ENCODE measurements around the gene TAS1R1.

Gene TAS1R1

DNA sequence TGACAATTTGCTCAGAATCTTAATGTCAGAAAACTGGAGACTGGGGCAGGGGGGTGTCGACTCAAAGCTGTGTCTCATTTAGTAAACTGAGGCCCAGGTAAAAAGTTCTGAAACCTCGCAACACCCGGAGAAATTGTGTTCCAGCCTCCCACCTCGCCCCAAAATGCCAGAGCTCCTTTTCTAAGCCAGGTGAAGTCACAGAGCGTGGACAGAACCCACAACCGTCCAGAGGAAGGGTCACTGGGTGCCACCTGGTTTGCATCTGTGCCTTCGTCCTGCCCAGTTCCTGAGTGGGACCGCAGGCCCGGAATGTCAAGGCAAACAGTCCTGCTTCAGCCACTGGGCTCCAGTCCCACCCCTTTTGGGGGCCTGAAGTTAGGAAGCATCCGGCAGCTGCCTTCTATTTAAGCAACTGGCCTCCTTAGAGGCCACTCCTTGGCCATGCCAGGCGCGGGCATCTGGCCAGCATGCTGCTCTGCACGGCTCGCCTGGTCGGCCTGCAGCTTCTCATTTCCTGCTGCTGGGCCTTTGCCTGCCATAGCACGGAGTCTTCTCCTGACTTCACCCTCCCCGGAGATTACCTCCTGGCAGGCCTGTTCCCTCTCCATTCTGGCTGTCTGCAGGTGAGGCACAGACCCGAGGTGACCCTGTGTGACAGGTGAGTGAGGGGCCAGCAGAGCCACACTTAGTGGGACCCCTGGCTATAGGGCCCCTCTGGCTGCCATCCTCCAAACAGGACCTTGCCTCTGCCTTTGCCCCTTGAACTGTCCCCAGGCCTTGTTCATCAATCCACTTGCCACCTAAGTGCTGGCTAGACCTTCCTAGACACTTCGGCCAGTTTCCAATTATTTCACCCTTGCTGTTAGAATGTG is at the start of gene TAS1R1:
TAS1R1 (plus strand) TSS at position 401 of the 872 bp plus-strand sequence; CDS start at position 468, 67 bp downstream.
- no peak for DNase-seq (ENCODE audit: low read depth)

- DNase-seq (ENCODE audit: low read depth), result no peak
These were observed 49.5 kb upstream of the TAS1R1 start for GRCh38 chr1:6505367-6506209.

DNA sequence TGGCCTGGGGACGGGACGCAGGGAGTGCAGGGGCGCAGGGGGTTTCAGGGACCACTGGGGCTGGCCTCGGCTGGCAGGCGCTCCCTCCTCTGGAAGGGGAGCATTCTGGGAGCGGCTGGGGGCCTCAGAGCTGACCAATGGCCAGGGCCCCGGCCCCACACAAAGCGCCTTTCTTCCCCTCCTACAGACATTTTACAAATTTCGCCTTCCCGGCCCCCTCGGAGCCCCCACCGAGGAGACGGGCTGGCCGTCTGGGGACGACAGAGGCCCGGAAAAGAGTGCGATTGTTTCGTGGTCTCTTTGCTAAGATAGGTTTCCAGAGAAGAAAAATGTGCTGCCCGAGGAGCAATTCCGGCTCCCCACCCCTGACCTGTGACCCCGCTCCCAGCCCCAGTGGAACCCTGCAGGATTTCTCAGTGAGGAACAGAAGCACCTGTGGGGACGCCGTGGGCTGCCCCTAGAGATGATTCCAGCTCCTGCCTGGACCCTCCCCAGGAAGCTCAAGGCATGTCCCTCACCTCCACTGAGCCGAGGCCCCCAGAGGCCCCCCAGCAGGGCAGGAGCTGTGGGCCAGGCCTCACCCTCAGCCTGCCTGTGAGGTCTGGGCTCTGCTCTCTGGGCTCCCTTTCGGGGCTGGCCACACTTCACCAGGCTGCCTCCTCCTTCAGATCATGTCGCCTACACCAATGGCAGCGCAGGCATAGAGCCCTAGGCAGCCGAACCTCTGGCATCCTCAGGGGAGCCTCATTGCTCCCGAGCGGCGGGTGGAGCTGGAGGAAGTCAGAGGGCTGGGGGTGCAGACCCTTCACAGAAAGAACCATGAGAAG is 48.7 kb upstream of the TAS1R1 start:
- DNase-seq (ENCODE audit: low read depth), result no peak

GRCh38 chr1:6507037-6507428 is 48.1 kb upstream of the TAS1R1 start:
- no peak for DNase-seq (ENCODE audit: low read depth)

GRCh38 chr1:6507461-6507911 is 47.6 kb upstream of the TAS1R1 start:
- no peak for DNase-seq (ENCODE audit: low read depth)

GRCh38 chr1:6508154-6508815 is 46.8 kb upstream of the TAS1R1 start:
- DNase-seq (ENCODE audit: low read depth), result no peak

DNA sequence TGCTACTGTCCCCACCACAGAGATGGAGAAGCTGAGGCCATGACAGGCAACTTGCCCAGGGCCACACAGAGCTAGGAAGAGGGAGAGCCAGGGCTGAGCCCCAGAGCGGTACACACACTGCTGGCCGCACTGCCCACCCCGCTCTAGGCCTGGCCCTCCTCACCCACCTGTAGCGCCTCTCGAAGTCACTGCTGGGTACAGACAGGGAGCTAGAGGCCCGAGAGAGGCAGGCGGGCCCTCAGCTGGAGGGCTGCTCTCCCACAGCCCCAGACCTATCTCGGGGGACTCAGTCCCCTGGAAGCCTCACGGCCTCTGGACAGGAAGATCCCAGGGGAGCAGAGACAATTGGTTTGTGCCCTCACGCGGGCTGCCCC is 46.3 kb upstream of the TAS1R1 start:
- no peak for DNase-seq (ENCODE audit: low read depth)

DNA sequence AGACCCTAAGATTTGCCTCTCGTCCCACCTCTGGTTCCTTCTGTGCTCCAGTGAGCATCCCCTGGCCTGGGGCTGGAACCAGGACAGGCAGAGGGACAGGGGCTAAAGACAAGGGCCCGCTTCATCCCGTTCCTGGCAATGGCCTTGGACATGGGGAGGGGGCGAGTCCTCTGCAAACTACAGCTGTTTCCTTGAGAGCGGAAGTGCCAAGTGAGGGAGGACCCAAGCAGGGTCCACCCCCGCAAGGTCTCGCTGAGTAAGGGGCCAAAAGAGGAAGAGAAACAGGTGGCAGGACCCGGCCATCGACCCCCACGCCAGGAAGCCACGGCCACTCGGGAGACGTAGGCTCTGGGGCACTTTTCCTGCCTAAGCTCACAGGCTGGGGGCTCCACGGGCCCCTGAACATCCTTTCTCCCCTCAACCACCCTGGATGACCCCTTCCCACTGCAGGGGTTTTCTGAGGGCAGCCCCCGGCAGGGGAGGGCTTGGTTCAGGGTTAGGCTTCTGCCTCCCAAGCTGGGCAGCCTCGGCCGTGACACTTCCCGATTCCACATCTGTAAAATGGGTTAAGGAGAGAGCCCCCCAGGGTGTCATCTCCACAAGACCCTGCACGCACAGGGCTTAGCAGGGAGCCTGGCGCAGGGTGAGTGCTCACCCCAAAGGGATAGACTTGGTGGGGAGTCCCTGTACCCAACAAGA is 45.7 kb upstream of the TAS1R1 start:
- no peak for DNase-seq (ENCODE audit: low read depth)

DNA sequence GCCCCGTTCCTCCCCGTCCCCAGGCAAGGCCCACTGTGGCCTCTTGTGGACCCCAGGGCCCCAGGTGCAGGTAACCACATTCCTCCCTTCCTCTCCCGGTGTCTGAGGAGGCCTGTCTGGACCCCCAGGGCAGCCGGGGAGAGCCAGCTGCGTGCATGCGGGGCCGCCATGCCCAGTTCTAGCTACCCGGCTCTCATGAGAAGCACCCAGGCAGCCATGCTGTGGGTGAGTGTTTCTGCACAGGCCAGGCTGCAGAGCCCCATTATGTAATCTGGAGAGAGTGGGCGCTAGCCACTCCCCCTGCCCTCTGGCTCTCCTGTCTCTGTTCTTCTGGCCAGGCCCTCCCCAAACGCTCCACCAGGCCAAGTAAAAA is 45.2 kb upstream of the TAS1R1 start:
- no peak for DNase-seq (ENCODE audit: low read depth)

DNA sequence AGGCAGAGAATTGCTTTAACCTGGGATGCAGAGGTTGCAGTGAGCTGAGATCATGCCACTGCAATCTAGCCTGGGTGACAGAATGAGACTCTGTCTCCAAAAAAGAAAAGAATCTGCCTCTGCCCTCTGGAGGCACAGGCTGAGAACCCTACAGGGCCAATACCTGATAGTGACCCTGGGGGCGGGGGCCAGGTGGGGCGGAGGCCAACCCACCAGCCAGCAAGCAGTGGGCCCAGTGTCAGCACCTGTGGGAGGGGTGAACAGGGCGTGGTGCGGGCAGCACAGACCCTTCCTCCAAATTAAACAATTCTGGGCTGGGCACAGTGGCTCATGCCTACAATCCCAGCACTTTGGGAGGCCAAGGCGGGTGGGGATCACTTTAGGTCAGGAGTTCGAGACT is 44.6 kb upstream of the TAS1R1 start:
- DNase-seq (ENCODE audit: low read depth), result no peak

DNA sequence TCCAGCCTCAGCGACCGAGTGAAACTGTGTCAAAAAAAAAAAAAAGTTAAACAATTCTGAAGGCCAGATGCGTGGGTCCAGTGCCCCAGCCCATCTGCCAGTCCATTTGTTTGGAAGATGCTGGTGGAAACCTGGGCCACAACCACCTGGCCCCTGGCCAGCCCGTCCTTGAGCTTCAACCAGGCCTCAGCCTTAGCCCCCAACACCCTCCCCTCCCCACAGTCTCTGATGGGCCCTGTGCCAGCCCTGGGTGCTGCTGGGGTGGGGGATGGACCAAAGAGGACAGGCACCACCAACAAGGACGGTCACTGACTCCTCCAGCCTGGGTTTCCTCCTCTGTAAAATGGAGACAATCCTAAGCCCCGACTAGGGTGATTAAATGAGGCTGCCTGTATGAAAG is 44.1 kb upstream of the TAS1R1 start:
- DNase-seq (ENCODE audit: low read depth), result no peak

- DNase-seq (ENCODE audit: low read depth), result no peak
These were observed 43.4 kb upstream of the TAS1R1 start for GRCh38 chr1:6511561-6512244.

DNA sequence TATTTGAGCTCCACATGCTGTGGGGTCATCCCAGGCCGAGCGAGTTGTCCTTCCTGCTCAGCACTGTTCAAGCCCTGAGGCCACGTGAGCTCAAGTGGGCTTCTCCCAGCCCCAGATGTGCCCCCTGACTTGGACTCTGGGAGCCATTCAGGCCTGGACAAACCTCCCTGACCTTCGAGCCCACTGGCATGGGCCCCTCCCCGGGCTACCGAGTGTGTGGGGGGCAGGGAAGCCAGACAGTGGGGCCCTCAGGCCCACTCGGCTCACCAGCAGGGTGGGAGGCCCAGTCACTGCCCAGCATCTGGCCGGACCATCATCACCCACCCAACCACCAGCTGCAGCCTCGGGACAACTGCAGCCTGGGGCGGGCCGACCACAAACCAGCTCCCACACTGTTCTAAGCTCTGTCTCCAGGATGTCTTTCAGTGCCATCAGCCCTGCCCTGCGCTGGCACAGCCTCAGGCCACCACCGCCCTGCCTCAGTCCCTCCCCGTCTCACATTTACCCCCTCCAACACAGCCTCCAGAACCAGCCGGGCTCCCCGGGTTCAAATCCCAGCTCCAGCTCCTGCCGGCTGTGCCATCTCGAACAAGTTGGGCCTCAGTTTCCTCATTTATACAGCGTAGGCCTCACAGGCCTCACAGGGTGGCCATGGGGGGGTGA is 42.7 kb upstream of the TAS1R1 start:
- DNase-seq (ENCODE audit: low read depth), result no peak

- no peak for DNase-seq (ENCODE audit: low read depth)
These were observed 42.2 kb upstream of the TAS1R1 start for GRCh38 chr1:6512908-6513280.

DNA sequence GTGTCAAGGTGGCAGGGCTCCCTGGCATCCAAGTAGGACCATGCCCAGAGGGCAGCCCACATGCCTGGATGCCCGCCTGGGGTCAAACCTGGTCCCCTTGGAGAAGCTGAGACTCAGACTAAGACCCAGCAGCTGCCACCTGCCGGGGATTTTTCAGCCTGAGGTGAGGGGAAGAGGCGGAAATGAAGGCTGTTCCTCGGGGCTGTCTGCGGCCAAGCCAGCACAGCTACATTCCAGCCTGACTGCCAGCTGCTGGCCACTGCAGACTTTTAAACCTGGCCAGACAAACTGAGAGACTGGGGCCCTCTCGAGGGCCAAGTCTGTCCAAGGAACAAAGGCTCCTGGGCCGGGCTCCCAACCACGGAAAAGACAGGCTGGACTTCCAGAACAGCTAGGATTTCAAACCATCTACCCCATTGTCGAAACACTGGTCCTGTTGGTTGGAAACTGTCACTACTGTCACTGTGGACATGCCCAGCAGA is 41.7 kb upstream of the TAS1R1 start:
- no peak for DNase-seq (ENCODE audit: low read depth)

GRCh38 chr1:6515771-6516170 is 39.3 kb upstream of the TAS1R1 start:
- DNase-seq (ENCODE audit: low read depth), result no peak

DNA sequence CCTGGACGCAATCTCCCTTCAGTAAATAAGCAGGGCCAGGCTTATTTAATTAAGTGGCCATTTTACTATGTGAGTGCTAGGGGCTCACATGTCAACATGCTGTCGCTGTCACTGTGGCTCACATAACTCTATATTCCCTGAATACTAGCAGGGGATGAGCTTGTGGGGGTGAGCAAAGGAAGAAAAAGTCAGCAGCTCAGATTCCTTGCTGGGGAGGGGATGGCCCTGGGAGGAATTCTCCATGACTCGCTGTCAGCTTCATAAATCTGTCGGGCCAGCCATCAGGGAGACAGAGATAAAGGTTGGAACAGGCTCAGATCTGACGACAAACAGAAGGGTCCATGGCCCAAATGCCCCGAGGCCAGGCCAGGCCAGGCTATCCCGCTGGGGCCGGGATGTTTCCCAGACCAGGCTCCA is 37.7 kb upstream of the TAS1R1 start:
- no peak for DNase-seq (ENCODE audit: low read depth)

DNA sequence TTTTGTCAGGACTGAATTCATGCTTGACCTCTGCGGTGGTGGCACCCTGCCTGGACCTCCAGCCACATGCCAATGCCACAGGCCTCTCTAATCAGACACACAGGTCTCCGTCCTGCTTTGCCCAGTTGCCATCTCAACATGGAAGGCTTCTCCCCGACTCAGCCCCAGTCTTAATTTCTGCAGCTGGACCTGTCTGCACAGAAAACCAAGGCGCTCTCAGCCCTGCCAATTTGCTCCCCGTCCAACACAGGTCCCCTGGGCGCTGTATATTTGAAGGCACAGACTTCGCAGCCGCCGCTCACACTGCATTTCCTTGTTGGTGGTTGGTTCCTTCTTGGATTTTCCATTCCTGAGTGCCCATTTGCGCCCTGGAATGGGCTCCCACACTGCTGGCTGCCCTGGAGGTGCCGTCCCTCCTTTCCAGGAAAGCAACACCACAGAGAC is 35.6 kb upstream of the TAS1R1 start:
- no peak for DNase-seq (ENCODE audit: low read depth)

GRCh38 chr1:6519935-6520671 is 35.0 kb upstream of the TAS1R1 start:
- no peak for DNase-seq (ENCODE audit: low read depth)

Measured in stimulated activated CD8-positive, alpha-beta memory T cell treated with anti-CD3 and anti-CD28 coated beads, Interleukin-15, amount 100 ng/mL, for 24 hours (primary cell).